Measurements from ENCODE around the gene ASAP3. TPM values are rescaled to one million over a fixed set of nuclear protein-coding genes. Genes with fewer than 3 reads are reported as not detected.

The ASAP3 gene
- total and polyA plus RNA-seq, 9 of the 15 experiments (the other 6 are each of a cell fraction or from before 2014, with no cell fraction given): 1.7 to 31.2 (median 17.4) TPM

DNA sequence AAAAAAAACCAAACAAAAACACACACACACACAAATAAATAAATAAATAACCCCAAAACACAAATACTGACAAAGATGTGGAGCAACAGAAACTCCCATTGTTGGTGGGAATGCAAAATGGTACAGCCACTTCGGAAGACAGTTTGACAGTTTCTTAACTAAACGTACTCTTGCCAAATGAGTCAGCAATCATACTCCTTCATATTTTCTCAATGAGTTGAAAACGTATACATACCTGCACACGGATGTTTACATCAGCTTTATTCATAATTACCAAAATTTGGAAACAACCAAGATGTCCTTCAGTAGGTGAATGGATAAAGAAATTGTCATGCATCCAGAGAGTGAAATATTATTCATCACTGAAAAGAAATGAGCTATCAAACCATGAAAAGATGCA, 23.5 kb downstream of the ASAP3 start (continued):
- TF ChIP-seq, protein P1, sequence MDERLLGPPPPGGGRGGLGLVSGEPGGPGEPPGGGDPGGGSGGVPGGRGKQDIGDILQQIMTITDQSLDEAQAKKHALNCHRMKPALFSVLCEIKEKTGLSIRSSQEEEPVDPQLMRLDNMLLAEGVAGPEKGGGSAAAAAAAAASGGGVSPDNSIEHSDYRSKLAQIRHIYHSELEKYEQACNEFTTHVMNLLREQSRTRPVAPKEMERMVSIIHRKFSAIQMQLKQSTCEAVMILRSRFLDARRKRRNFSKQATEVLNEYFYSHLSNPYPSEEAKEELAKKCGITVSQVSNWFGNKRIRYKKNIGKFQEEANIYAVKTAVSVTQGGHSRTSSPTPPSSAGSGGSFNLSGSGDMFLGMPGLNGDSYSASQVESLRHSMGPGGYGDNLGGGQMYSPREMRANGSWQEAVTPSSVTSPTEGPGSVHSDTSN (CRISPR knock-in tag; IDR thresholded peaks at IDR 0.05; ENCODE audit: low read depth): no peak
- TF ChIP-seq, protein P1 (tag; conservative IDR thresholded peaks at IDR 0.05; ENCODE audit: low read depth): no peak
- TF ChIP-seq, protein P2, sequence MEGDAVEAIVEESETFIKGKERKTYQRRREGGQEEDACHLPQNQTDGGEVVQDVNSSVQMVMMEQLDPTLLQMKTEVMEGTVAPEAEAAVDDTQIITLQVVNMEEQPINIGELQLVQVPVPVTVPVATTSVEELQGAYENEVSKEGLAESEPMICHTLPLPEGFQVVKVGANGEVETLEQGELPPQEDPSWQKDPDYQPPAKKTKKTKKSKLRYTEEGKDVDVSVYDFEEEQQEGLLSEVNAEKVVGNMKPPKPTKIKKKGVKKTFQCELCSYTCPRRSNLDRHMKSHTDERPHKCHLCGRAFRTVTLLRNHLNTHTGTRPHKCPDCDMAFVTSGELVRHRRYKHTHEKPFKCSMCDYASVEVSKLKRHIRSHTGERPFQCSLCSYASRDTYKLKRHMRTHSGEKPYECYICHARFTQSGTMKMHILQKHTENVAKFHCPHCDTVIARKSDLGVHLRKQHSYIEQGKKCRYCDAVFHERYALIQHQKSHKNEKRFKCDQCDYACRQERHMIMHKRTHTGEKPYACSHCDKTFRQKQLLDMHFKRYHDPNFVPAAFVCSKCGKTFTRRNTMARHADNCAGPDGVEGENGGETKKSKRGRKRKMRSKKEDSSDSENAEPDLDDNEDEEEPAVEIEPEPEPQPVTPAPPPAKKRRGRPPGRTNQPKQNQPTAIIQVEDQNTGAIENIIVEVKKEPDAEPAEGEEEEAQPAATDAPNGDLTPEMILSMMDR (IDR thresholded peaks at IDR 0.05 in 2 of 3, conservative IDR thresholded peaks at IDR 0.05 in 1 of 3; ENCODE audit: insufficient read depth in 2 of 3, low read depth in 1 of 3, low read length in 3 of 3): no peak
- TF ChIP-seq, protein P3, sequence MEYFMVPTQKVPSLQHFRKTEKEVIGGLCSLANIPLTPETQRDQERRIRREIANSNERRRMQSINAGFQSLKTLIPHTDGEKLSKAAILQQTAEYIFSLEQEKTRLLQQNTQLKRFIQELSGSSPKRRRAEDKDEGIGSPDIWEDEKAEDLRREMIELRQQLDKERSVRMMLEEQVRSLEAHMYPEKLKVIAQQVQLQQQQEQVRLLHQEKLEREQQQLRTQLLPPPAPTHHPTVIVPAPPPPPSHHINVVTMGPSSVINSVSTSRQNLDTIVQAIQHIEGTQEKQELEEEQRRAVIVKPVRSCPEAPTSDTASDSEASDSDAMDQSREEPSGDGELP (CRISPR knock-in tag; IDR thresholded peaks at IDR 0.05; ENCODE audit: borderline replicate concordance): no peak
- TF ChIP-seq LCOR (CRISPR knock-in tag; IDR thresholded peaks at IDR 0.05) (no peak), HEY1 (CRISPR knock-in tag; IDR thresholded peaks at IDR 0.05; ENCODE audit: borderline replicate concordance) (no peak), BRD4 (IDR thresholded peaks at IDR 0.05) (no peak), TRIM28 (IDR thresholded peaks at IDR 0.05) (no peak)
